ENCODE results near the gene ZNF576.
"Not testable (repeated sequence)": the region's sequence is repeated elsewhere in the genome, so short reads cannot be mapped to it uniquely, and the experiment has no call there.

The ZNF576 gene

GRCh38 chr19:43599635-43600295 is 3.4 kb downstream of the ZNF576 start:
- DNase-seq (ENCODE audit: low read depth in 2 of 2) = no peak

DNA sequence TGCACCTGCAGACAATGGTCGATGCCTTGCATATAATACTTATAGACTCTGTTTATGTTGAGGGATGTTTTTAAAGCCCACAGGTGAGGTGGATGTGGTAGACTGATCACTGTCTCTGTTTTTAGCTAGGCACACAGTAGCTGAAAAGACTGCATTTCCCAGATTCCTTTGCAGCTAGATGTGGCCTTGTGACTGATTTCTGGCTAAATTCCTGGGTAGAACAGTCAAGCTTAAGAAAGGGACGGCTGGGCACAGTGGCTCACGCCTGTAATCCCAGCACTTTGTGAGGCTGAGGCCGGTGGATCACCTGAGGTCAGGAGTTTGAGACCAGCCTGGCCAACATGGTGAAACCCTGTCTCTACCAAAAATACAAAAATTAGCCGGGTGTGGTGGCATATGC is 3.9 kb downstream of the ZNF576 start:
- not testable (repeated sequence) for DNase-seq (ENCODE audit: low read depth in 2 of 2)

GRCh38 chr19:43605875-43606568 is 9.6 kb downstream of the ZNF576 start:
- no peak for DNase-seq (ENCODE audit: low read depth in 2 of 2)

DNA sequence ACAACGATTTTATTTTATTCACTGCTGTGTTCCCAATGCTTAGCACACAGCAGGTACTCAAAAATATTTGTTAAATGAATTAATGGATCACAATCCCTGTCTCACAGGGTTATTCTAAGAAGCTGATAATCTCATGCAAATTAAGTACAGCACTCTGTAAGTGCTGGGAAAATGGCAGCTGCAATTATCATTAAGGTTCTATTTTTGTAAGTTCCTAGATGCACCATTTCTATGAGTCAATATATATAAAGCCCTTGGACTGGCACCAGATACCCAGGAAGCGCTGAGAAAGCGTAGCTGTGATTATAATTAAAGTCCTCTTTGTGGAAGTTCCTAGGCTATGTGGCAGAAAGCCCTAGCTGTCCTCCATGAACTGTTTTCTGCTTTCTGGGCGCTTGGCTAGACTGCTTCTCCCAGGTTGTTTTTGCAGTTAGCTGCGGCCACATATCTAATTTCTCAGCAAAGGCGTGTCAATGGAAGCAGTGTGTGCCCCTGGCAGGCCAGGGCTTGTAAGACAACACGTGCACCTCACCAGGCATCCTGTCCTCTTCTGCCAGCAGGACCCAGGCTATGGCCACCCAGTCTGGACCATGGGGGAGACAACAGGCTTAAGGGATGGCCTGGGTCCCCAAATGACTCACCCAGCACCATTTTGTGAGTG is 10.3 kb downstream of the ZNF576 start:
- no peak for DNase-seq (ENCODE audit: low read depth in 2 of 2)

- DNase-seq (ENCODE audit: low read depth in 2 of 2) = no peak
Measured at GRCh38 chr19:43607238-43608205, 11.1 kb downstream of the ZNF576 start.

DNA sequence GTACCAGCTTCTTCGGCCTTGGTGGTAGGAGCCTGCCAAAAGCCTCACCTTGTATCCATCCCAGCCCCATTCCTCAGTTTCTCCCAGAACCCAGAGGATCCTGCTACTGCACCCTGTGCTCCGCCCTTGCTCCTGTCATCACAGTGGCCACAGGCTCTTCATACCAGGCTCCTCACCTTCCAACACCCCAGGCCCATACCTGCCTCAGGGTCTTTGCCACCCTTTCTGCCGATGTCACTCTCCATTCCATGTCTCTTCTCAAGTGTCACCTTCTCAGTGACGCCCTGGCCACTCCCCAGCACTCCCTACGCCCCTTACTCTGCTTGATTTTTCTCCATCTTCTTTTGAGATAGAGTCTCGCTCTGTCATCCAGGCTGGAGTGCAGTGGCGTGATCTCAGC is 13.5 kb downstream of the ZNF576 start:
- DNase-seq (ENCODE audit: low read depth in 2 of 2) = no peak

DNA sequence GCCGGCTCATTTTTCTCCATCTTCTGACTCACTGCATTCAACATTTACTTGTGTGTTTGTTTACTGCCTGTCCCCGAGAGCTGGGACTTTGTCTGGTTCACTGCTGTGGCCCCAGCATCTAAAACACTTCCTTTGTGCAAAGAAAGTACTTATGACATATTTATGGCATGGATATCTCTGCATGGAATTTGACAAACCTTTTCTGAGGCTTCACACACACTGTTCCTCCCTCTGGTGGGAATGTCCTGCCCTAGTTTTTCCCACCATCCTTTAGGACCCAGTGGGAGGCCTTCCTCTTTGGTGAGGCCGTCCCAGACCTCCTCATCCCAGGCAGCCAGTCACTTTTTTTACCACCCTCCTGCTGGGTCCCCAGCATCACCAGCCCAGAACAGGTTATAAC is 14.1 kb downstream of the ZNF576 start:
- no peak for DNase-seq (ENCODE audit: low read depth in 2 of 2)

DNA sequence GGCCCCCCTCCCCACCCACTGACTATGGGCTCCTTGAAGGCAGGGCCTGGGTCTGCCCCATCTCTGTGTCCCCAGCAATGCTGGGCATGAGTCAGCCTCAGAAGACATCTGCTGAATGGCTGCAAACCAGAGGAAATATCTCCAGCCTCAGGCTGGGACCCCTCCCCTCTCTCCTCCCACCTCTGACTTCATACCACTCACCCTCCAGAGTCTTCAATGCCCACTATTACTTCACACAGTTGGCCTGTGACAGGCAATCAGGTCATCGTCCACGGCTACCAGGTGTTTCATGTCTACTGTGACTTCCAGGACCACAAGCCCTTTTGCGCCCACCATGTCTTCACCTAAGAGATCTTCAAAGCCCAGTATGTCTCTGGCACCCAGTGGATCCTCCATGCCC is 15.4 kb downstream of the ZNF576 start, which contains the start of gene SRRM5:
TSS of gene SRRM5 (plus strand) at position 301 of the 400 bp plus-strand sequence. CDS start at position 335, 34 bp downstream.
- no peak for DNase-seq (ENCODE audit: low read depth in 2 of 2)

DNA sequence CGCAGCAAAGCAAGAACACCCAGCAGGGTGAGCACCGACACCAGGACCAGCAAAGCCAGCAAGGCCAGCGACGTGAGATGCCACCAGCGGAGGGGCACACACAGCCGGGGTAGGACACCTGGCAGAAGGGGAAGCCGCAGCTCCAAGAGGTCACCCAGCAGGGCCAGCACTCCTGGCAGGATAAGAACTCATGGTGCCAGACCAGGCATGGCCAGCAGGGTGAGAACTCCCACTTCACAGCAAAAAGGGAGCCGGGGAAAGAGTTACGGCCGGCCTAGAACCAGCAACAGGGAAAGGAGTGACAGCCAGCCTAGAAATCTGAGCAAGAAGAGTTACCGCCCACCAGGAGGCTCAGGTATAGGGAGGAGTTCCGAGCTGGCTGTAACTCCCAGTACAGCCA is 16.0 kb downstream of the ZNF576 start:
- no peak for DNase-seq (ENCODE audit: low read depth in 2 of 2)

DNA sequence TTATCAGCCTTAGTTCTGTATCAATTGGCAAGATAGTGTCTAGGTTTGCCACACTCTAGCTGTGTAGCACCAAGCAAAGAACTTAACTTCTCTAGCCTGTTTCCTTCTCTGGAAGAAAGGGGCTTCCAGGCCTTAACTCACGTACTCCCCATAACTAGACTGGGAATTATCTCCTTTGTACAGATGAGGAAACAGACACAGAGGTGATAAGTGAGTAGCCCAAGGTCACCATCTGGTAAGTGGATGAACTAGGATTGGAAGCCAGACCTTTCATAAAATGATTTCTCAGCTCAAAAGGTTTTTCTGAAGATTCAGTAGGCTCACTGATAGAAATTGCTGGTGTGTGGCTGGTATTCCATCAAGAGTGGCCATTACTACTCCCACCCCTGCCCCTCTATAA is 19.9 kb downstream of the ZNF576 start:
- DNase-seq (ENCODE audit: low read depth in 2 of 2) = no peak

DNA sequence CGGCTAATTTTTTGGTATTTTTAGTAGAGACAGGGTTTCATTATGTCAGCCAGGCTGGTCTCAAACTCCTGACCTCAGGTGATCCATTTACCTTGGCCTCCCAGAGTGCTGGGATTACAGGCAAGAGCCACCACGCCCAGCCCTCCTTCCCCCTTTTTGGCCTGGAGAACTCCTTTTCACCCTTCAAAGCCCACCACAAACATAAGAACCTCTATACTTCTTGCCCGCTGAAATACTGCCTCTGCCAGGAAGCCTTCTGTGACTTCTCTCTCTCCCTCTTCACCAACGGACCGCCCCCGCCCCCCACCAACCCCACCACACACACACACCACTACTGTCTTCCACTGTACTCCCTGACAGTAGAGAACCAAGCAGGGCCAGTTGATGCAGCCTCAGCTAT is 20.6 kb downstream of the ZNF576 start:
- DNase-seq (ENCODE audit: low read depth in 2 of 2) = no peak

- peak in 1 of 2 donors; percentile 51 for DNase-seq (ENCODE audit: low read depth in 2 of 2)
Measured at GRCh38 chr19:43618921-43619261, 22.5 kb downstream of the ZNF576 start.

GRCh38 chr19:43619262-43620060 is 23.1 kb downstream of the ZNF576 start, which contains the start of gene ZNF428:
Gene ZNF428, minus strand, starts transcription at chr19:43619629. Its CDS starts 5,325 bp downstream, at chr19:43614304.
- peak; percentile 81 to 84 for DNase-seq (ENCODE audit: low read depth in 2 of 2)

DNA sequence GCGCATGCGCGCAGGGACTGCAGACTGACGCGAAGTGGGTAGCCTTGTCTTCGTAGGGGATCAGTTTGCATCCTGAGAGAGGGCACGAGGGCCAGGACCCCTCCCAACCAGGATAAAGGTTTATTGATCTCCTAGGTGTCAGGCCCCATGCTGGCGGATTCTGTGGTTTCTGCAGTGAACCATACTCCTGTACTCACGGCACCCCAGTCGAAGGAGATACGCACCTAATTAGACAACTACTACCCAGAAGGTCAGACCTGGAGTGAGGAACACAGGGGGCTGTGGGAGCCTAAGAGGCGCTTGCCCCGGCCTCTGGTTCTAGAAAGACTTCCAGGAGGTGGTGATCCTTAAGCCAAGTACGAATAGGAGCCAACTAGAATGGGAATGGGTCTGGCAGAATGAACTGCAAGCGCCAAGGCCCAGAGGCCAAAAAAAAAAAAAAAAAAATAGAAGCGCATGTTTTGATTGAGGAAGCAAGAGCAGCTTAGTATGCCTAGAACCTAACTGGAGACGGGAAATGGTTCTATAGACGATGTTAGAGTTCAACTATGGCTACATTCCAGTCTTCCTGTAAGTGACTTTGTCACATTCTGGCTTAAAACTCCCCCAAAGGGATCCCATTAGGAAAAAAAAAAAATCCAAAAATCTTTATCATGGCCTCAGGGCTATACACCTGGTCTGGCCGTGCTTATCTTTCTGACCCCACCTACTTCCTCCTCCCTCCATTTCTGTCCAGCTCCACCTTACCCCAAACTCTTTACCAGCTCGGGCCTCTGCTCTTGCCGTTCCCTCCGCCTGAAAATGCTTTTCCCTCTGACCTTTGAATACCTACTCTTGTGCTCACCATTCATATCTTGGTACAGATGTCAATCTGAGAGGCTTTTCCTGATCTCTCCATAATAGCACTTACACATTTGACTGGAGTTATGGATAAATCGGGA is 23.9 kb downstream of the ZNF576 start:
- DNase-seq (ENCODE audit: low read depth in 2 of 2) = peak in 1 of 2 donors; percentile 78

- DNase-seq (ENCODE audit: low read depth in 2 of 2) = no peak
Measured at GRCh38 chr19:43622070-43622469, 25.7 kb downstream of the ZNF576 start.

GRCh38 chr19:43622956-43623355 is 26.6 kb downstream of the ZNF576 start:
- no peak for DNase-seq (ENCODE audit: low read depth in 2 of 2)

DNA sequence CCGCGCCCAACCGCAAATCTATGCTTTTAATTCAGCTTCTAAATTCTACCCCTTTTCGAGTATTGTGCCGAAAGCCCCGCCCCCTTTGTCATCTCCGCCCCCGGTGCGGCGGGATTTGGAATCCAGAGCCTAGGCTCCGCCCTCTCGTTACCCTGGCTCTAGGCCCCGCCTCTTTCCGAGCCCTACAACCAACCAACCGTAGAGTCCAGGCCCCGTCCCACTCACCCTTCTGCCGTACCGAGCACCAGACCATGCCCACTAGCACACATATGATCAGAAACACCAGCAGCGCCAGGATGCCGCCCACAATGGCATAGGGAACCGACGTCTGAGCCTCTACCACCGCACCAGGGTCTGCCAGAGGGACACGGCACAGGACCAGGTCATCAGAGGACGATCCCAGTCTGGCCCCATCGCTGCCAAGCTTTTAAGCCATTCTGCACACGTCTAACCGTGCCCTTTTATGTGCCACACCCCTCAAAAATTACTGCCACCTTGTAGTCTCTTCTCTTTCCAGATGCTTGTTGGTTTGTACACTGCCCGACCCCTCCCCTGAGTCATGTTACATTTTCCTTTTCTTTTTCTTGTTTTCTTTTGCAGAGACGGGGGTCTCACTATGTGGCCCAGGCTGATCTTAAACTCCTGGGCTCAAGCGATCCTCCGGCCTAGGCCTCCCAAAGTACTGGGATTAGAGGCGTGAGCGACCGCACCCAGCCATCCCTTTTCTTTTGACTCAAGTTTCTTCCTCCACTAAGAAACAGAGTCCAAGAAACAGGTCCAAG is 27.7 kb downstream of the ZNF576 start:
- DNase-seq (ENCODE audit: low read depth in 2 of 2) = peak in 1 of 2 donors; percentile 10

GRCh38 chr19:43624933-43625332 is 28.5 kb downstream of the ZNF576 start:
- DNase-seq (ENCODE audit: low read depth in 2 of 2) = peak; percentile 88 to 89
